GM19023 (cell line): ENCODE measurements around the gene TRIP10.
"Not testable (repeated sequence)": the region's sequence is repeated elsewhere in the genome, so short reads cannot be mapped to it uniquely, and the experiment has no call there.

Source experiments
- ATAC-seq: cut with Tn5 transposase; IDR thresholded peaks from one replicate; pipeline ENCODE4 v1.9.1; 2021; ENCODE audit warnings: mild to moderate bottlenecking, moderate library complexity; ENCODE audit not compliant: unreplicated experiment

TRIP10 gene

GRCh38 chr19:6739390-6739882 lies at the start of gene TRIP10:
Gene TRIP10 (plus strand): TSS chr19:6739680. CDS start chr19:6739762, 82 bp downstream.
- ATAC-seq: no peak

- ATAC-seq: no peak
Measured at GRCh38 chr19:6690160-6690885, 49.2 kb upstream of the TRIP10 start.

GRCh38 chr19:6691342-6691741 lies 48.1 kb upstream of the TRIP10 start:
- ATAC-seq: no peak

GRCh38 chr19:6692027-6692426 lies 47.5 kb upstream of the TRIP10 start:
- ATAC-seq: no peak

GRCh38 chr19:6693056-6693471 lies 46.4 kb upstream of the TRIP10 start:
- ATAC-seq: no peak

GRCh38 chr19:6693681-6694080 lies 45.8 kb upstream of the TRIP10 start:
- ATAC-seq: no peak

- ATAC-seq: no peak
Measured at GRCh38 chr19:6694147-6694815, 45.2 kb upstream of the TRIP10 start.

GRCh38 chr19:6696239-6696820 lies 43.1 kb upstream of the TRIP10 start:
- no peak for ATAC-seq

- no peak for ATAC-seq
Measured at GRCh38 chr19:6697291-6697690, 42.2 kb upstream of the TRIP10 start.

- ATAC-seq: no peak
Measured at GRCh38 chr19:6699935-6700334, 39.5 kb upstream of the TRIP10 start.

- no peak for ATAC-seq
Measured at GRCh38 chr19:6700586-6701316, 38.7 kb upstream of the TRIP10 start.

- no peak for ATAC-seq
Measured at GRCh38 chr19:6705931-6706632, 33.4 kb upstream of the TRIP10 start.

GRCh38 chr19:6706633-6706958 lies 32.9 kb upstream of the TRIP10 start:
- no peak for ATAC-seq

GRCh38 chr19:6707011-6707657 lies 32.3 kb upstream of the TRIP10 start:
- no peak for ATAC-seq

- ATAC-seq: no peak
Measured at GRCh38 chr19:6707658-6708018, 31.8 kb upstream of the TRIP10 start.

- ATAC-seq: no peak
Measured at GRCh38 chr19:6708346-6708745, 31.1 kb upstream of the TRIP10 start.

- ATAC-seq: not testable (repeated sequence)
Measured at GRCh38 chr19:6708913-6709312, 30.6 kb upstream of the TRIP10 start.

- no peak for ATAC-seq
Measured at GRCh38 chr19:6709549-6709948, 29.9 kb upstream of the TRIP10 start.

GRCh38 chr19:6710273-6711077 lies 29.0 kb upstream of the TRIP10 start:
- ATAC-seq: no peak

- no peak for ATAC-seq
Measured at GRCh38 chr19:6711078-6711361, 28.5 kb upstream of the TRIP10 start.
